Right lobe of liver (tissue), 4 donors: ENCODE data around the gene PRICKLE1.

ENCODE experiments used
- CTCF ChIP-seq, 4 donors: fragments of 200-600 bp in 3 of 4; fragments of 450-650 bp in 1 of 4; IDR thresholded peaks; one replicate each; pipeline versions ENCODE4 v1.5.1 to v1.8.0; 2016 to 2022; ENCODE audit warnings: antibody characterized with exemption in 4 of 4, mild to moderate bottlenecking in 2 of 4
- POLR2A ChIP-seq: fragments of 450-650 bp; IDR thresholded peaks from one replicate; pipeline ENCODE4 v1.6.1; 2017; ENCODE audit warnings: antibody characterized with exemption, mild to moderate bottlenecking
- donor health status: DM: no; HTN: no; CAD: no.
- donor health status: DM: no; HTN: no; CAD: no.
- donor health status: DM: no; HTN: yes; CAD: no.

DNA sequence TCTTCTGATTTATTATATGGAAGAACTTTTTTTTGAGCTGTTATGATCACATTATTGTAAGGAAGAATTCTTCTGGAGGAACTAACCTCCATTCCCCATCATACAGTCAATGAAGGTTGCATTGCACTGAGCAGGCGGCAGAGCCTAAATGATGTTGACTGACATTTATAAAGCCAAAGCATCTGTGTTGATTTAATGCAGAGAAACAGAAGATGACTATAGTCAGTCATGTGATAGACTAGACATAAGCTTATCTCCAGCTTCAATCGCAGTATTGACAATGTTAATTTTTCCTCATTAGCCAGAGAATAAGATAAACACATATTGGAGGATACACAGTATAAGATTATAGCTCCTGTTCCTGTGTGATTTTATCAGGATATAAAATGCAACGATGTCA is 82.0 kb downstream of the PRICKLE1 start:
- TF ChIP-seq POLR2A (no peak), CTCF (IDR thresholded peaks at IDR 0.05) (no peak)
